ENCODE measurements around the gene LPO.

GRCh38 chr17:58300336-58300735 lies 62.0 kb downstream of the LPO start:
- TF ChIP-seq ZFP30 (CRISPR knock-in tag; IDR thresholded peaks at IDR 0.05) = no peak
- TF ChIP-seq RARB (CRISPR knock-in tag; IDR thresholded peaks at IDR 0.05) = no peak
- no peak for TF ChIP-seq TCF4 (CRISPR knock-in tag; IDR thresholded peaks at IDR 0.05; ENCODE audit: borderline replicate concordance)
- TF ChIP-seq CSRNP3 (CRISPR knock-in tag; IDR thresholded peaks at IDR 0.05) = no peak
- no peak for TF ChIP-seq ZFP3 (CRISPR knock-in tag; IDR thresholded peaks at IDR 0.05)
- no peak for TF ChIP-seq PATZ1 (CRISPR knock-in tag; IDR thresholded peaks at IDR 0.05; ENCODE audit: borderline replicate concordance)
- TF ChIP-seq, protein P1, sequence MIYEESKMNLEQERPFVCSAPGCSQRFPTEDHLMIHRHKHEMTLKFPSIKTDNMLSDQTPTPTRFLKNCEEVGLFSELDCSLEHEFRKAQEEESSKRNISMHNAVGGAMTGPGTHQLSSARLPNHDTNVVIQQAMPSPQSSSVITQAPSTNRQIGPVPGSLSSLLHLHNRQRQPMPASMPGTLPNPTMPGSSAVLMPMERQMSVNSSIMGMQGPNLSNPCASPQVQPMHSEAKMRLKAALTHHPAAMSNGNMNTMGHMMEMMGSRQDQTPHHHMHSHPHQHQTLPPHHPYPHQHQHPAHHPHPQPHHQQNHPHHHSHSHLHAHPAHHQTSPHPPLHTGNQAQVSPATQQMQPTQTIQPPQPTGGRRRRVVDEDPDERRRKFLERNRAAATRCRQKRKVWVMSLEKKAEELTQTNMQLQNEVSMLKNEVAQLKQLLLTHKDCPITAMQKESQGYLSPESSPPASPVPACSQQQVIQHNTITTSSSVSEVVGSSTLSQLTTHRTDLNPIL (CRISPR knock-in tag; IDR thresholded peaks at IDR 0.05; ENCODE audit: low read depth) = no peak
- TF ChIP-seq ZC3H10 (CRISPR knock-in tag; IDR thresholded peaks at IDR 0.05) = no peak
- no peak for TF ChIP-seq ZNF70 (CRISPR knock-in tag; IDR thresholded peaks at IDR 0.05)
- TF ChIP-seq GLIS3 (CRISPR knock-in tag; IDR thresholded peaks at IDR 0.05) = no peak
- TF ChIP-seq TSHZ2 (CRISPR knock-in tag; IDR thresholded peaks at IDR 0.05) = no peak
- TF ChIP-seq ZNF565 (CRISPR knock-in tag; conservative IDR thresholded peaks at IDR 0.05; ENCODE audit: low read depth) = no peak
- no peak for TF ChIP-seq BACH2 (CRISPR knock-in tag; IDR thresholded peaks at IDR 0.05; ENCODE audit: borderline replicate concordance)
- no peak for TF ChIP-seq TOX (CRISPR knock-in tag; IDR thresholded peaks at IDR 0.05; ENCODE audit: borderline replicate concordance)
